ENCODE results near the gene ALDH3A2.

ALDH3A2 gene

DNA sequence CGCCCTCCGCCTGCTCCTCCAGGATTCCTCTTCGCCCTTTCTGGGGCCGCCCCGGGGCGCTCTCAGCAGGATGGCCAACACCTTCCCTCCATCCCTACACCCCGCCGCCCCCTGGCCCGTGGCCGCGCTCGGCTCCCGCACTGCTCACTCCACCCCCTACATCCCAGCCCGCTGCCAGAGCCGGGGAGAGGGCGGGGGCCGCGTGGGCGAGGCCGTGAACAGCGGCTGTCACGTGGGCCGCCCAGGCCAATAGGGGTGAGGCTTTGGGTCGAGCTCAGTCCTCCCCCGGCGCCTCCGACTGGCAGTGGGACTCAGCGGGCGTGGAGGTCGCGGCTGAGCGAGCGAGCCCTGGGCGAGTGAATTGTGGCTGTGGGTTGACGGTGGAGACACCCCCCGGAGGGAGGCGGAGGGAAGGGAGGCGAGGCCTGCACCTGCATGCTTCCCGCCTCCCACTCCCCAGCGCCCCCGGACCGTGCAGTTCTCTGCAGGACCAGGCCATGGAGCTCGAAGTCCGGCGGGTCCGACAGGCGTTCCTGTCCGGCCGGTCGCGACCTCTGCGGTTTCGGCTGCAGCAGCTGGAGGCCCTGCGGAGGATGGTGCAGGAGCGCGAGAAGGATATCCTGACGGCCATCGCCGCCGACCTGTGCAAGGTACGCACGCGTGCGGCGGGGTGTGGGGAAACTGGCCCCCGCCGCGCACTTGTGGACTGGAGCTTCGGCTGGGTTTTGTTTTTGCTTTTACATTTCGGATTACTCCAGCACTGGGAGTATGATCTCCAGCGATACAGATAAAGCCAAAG is at the start of gene ALDH3A2:
Gene ALDH3A2, plus strand, starts transcription at position 277 of the 799 bp plus-strand sequence. Its CDS starts 221 bp downstream, at position 498.
- peak; percentile 95 for DNase-seq (ENCODE audit: low spot score)

DNA sequence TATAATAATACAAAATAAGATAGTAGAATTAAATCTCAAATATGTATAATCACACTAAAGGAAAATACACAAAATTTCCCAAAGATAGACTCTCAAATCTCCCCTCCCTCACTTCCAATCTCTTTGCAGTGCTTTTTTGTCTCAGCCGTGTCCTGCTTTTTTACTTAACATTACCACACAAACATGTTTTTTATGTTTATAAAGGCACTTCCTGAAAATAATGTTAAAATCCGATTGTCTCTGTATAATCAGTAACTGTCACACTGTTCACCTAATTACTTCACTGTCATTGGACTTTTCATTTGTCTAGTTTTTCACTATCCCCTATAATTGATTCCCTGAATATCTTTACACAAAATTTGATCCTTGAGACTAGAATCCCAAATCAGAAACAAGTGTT is 38.2 kb upstream of the ALDH3A2 start:
- DNase-seq (ENCODE audit: low spot score): no peak

DNA sequence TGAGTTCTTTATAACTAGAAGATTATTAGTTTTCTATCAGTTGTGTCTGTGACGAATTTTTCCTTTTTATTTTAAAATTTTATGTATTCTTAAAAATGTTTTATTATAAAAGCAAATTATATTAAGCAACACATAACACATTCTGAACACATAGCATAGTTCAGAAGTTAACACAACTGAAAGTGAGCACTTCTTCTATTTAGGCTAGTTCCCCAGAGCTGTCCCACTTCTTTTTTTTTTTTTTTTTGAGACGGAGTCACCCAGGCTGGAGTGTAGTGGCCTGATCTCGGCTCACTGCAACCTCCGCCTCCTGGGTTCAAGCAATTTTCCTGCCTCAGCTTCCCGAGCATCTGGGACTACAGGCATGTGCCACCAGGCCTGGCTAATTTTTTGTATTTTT is 37.7 kb upstream of the ALDH3A2 start:
- DNase-seq (ENCODE audit: low spot score): no peak

DNA sequence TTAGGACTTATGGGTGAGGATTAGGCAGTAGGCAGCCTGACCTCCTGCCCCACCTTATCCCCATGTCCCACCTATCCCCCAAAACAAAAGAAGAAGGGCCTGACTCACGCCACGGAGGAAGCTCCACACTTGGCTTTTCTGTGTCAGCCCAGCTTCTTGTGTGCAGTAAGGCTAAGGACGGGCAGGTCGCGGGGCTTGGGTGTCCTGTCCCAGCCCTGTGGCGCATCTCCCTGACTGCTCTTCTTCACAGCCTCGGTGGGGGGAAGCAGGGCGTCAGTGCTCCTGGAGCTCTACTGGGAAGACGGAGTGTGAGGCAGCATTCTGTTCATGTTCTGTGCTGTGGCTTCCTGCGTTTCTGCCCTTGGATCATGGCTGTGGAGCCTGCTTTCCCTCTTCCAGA is 34.6 kb upstream of the ALDH3A2 start:
- DNase-seq (ENCODE audit: low spot score): no peak

DNA sequence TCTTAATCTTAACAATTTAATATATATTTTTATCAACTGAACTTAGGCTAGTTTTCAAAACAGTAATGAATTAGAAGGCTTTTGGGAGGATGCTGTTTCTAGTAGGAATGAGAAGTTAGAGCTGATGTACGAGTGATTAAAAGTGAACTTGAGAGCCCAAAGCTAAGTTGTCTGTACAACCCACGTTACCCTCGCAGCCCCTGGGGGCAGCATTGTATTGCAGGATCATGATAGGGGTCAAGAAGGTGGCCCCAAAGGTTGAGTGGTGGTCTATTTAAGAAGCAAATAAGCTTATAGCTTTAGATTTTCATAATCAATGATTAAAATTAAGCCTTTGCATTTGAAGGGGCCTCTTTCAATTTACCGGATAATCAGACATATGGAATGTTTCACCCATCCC is 33.7 kb upstream of the ALDH3A2 start:
- DNase-seq (ENCODE audit: low spot score): no peak

DNA sequence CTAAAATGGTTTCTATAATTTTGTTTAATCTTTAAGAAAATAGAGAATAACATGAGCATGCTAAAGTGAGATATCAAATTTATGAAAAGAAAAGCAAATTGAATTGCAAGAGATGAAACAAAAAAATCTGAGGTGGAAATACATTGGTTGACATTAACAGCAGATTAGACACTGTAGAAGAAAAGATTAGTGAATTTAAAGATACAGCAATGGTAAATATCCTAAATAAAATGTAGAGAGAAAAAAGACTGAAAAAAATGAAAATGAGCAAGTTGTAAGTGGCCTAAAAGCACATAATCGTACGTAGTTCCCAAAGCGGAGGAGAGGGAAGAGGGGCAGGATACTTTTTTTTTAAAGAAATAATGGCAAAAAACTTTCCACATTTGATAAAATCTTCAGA is 30.5 kb upstream of the ALDH3A2 start:
- no peak for DNase-seq (ENCODE audit: low spot score)

DNA sequence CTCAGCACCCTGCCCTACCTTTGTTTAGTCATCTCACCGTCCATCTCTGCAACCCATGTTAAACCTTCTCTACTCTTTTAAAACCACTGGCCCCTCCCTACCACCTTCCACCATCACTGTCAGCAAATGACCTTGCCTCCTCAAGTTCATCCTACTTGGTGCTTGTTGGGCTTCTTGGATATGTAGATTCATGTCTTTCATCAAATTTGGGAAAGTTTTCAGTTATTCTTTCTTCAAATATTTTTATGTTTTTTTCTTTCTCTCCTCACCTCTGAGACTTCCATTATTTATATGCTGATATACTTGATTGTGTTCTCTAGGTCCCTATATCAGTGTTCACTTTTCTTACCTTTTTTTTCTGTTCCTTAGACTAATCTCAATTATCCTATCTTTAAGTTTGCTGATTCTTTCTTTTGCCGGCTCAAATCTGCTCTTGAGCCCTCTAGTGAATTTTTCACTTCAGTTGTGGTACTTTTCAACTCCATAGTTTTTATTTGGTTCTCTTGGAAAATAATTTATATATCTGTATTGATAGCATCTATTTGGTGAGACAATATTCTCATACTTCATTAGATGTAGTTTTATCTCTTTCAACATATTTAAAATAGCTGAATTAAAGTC is 28.7 kb upstream of the ALDH3A2 start:
- no peak for DNase-seq (ENCODE audit: low spot score)

DNA sequence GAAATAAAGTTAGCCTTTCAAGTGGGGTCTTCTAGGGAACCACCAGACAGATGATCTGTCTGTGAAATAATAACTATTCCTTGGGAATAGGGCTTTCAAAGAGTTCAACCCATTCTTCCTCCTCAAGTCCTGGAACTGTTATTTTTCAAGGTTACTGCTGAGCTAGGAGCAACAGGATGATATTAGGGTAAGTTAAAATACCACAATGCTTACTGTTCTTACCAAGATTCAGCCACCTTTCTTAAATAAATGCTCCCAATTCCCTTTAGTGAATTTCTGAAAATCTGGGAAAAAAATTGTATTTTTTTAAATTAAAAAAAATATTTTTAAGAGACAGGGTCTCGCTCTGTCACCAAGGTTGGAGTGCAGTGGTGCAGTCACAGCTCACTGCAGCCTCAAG is 26.9 kb upstream of the ALDH3A2 start:
- no peak for DNase-seq (ENCODE audit: low spot score)

DNA sequence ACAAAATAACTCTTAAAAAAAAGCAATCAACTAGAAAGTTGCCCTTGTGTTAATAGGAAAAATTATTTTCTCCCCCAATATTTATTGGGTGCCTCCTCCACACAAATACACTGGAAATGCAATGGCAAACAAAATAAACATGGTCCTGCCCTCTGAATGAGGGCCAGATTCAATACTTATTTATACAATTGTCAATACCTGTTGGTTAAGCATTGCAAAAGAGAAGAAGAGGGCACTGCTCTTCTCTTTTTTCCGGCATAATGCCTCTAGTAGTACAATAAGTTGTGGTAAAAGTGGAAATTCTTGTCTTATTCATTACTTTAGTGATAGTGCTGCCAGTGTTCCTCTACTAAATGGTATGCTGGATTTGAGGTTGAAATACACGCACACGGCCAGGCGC is 22.5 kb upstream of the ALDH3A2 start:
- no peak for DNase-seq (ENCODE audit: low spot score)

DNA sequence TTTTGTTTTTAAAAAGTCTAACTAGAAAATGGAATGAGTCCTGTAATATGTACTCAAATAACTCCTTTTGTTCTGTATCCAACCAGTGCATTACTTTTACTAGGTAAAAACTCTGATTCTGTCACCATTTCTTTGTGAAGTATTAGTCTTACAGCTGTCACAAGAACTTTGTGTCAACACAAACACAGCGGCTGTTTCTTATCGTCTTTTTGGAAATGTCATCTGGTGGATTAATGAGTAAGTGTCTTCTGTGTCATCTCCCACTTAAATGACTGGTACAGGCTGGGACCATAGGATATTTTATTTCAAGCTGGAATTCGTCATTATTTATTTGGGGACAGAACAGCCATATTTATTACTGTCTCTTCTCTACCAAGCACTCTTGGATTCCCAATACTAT is 19.1 kb upstream of the ALDH3A2 start:
- DNase-seq (ENCODE audit: low spot score): no peak

DNA sequence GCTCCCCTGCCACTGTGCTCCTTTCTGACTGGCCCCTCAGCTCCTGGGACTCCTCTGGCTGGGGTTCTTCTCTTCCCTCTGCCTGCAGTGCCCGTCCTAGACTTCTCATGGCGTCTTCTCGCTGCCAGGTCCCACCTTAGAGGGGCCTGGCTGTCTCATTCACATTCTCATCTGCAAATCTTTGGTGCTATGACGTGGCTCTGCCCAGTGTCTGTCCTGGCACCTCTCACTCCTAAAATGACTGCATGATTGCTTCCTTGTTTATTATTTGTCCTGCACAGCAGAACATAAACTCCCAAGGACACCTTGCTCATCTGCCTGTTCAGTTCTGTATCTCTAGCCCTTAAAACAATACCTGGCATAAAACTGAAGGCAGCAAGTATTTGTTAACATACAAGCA is 18.5 kb upstream of the ALDH3A2 start:
- DNase-seq (ENCODE audit: low spot score): no peak

DNA sequence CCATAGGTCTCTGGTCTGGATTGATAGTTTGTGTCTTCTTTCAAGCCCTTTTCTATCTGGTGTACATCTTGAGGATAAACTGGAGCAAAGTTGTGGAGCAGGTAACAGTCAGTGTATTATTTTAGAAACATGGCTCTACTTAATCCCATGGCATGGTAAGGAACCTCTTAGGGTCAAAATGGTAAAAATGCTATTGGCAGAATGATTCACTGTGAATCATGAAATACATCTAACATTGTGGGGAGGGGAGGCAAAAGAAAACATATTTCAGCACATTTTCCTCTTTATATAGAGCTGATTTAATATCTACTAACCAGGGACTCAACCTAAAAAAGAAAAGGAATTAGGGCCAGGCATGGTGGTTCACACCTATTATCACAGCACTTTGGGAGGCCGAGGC is 17.9 kb upstream of the ALDH3A2 start:
- no peak for DNase-seq (ENCODE audit: low spot score)

DNA sequence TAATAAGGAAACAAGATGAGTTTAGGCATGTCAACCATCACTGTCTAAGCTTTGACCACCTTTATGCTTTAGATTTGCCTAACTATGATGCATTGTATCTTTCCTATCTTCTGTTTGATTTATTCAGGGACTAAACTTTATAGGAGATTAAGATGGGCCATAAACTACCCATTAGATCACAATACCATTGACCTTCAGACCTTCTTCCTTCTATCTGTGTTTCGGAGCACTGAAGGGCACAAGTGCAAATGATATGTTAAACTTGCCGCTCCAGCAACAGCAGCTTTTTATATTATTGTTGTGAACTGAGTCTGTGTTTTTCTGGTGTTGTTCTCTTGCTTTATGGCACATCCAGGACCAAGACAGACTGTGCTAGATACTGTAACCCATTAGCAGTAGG is 16.6 kb upstream of the ALDH3A2 start:
- no peak for DNase-seq (ENCODE audit: low spot score)

DNA sequence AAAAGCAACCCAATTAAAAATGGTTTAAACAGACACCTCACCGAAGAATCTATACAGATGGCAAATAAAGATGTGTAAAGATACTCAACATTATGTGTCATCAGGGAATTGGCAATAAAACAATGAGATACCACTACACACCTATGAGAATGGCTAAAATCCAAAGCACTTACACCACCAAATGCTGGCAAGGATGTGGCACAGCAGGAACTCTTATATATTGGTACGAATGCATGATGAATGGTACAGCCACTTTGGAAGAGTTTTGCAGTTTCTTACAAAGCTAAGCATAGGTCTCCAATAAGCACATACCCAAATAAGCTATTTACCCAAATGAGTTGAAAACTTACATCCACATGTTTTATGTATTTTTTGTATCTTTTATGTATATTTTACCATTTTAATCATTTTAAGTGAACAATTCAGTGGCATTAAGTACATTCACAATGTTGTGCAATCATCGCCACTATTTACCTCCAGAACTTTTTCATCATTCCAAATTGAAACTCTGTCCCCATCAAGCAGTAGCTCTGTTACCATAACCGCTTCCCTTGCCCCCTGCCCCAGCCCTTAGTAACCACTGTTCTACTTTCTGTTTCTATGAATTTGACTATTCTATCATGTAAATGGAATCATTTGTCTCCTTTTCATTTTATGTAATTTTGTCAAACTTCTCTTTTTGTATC is 6.7 kb upstream of the ALDH3A2 start:
- peak; percentile 63 for DNase-seq (ENCODE audit: low spot score)

DNA sequence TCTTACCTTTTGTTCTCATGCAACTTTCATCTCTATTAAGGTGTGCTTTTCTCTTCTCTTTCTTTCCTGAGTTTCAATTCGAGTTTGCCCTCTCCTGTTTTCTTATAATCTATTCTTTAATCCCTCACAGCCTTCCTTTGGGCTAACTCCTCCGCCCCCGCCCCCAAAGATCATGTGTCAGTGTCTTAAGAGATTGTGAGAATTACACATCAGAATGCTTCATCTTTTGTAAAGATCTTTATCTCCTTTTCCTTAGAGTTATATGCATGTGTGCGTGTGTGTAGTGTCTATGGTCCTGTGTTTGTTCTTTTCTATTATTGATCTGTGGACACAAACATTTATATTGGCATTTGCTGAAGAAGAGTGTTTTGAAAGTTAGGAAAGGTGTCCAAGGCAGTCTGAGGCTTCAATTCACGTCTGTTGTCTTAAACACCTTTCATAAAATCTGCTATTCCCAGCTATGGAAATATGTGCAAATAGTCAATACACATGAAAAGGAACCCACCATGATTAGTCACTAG is 6.1 kb upstream of the ALDH3A2 start:
- no peak for DNase-seq (ENCODE audit: low spot score)

DNA sequence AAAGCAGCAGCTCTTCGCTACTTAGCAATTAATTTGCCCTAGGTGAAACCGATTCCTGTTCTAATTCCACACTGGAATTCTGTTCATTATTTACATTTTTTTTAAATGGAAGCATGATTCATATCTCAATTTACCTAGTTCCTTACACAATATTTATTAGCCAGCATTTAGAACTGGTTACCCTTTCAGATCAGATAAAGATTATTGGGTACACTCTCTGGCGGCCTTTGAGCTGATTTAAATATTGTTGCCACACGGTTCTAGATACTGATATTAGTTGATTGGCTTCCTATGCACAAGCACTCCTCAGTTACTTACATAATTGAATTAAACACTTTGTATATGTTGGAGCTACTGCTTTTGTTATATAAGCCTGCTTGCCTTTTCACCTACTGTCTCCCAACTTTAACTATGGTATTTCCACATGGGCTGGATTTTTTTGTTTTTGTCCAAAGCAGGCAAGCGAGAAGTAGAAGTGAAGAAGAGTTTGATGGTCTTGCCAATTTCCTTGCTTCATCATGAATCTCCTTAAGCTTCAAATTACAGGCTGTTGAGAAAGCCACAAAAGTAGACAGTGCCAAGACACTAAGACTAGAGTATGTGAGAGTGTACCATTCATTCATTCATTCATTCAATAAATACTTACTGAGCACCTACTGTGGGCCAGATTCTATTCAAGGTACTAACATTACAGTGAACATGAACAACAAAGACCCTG is 3.9 kb upstream of the ALDH3A2 start:
- DNase-seq (ENCODE audit: low spot score): no peak

DNA sequence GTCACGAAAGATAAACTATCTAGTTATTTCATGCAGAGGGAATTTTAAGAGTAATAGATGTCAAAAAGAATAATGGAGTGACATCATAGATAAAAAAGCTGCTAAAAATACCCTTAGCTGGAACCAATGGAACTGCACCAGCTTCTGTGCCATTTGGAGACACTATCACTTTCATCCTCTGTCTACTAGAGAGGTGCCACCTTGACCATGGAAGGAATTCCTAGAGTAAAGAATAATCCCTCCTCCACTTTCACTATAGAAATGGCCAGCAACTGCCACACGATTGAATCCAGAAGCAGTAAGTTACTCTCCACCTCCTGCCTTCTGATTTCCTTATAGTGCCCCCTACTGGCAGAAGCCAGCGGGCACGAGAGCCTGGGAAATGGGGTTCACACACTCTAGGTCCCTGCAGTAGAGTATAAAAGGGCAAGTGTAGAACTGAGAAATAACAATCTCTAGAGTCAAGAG is 2.8 kb upstream of the ALDH3A2 start:
- no peak for DNase-seq (ENCODE audit: low spot score)

DNA sequence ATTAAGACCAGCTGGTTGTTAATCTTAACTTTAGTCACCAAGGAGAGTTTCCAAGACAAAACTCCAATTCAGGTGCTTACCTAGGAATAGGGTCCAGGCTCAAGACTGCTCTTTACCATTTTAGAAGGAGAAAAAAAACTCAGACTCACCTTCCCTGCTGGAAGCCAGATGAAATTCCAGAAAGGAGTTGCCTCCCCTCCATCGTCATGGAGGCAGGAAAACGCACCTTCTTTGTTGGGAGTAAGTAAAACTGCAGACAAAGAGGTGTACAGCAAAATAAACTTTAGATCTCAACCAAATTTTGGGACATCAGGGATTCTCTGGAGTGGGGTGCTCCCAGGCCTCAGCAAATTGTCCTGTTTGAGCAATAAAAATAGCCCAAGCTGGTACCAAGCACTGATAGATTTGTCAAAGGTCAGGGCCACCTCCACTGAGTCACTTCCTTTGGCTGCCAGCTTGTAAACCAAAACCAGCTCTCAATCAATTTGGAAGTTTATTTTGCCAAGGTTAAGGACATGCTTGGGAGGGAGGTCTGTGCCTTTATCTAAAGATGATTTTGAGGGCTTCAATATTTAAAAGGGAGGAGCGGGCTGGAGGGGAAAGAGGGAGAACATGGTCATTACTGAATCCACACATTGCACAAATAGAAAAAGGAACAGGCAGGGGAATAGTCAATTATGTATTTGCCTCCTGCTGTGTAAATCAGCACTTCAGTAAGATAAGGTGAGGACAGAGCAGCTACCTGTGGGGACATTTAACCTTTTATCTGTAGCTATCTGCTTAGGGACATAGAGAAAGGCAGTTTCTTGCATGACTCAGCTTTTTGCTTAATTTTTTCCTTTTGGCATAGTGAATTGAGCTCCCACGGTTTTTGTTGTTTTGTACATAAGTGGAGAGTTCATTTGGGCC is 1.5 kb upstream of the ALDH3A2 start:
- peak; percentile 68 for DNase-seq (ENCODE audit: low spot score)

DNA sequence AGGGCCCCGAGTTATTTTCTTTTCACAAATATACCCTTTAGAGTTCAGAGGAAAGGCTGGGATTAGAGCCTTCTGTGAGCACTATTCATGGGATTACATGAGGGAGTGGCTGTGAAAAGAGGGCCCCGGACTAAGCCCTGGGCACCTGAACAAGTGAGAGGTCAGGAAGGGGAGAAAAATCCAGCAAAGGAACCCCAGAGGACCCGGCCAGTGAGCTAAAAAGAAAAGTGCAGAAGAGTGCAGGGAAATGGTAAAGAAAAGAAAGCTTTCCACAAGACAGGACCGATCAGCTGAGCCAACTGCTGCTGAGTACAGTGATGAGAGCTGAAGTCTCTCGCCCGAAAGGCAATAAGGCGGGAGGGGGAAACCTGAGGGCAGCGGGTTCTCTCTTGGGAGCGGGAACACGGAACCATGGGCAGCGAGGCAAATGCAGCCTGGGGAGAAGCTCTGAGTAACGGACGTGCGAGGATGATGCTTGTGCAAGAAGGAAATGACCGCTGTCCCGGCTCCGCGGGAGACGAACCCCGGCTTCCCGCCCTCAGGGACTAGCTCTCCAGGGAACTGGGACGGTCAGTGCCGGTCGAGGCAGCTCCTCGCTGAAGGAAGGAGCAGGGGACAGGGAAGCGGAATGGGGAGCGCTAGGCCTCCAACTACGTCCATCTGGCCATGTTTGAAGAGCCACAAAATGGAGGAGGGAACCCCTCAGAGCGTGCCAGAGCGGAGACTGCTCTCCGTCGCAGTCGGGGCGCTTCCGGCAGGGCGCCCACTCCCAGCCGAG is 665 bp upstream of the ALDH3A2 start:
- DNase-seq (ENCODE audit: low spot score): peak; percentile 27

DNA sequence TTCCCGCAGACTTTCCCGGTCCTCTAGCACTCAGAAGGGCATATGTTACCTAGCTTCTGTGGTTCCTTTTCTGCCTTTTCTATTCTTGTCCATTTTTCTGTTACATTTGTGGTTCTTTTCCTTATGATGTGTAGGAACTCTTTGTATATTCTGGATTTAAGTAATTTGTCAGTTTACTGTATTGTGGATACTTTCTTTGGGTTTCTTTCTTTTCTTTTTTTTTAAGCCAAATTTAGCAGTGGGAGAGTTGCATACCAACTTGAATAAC is 657 bp downstream of the ALDH3A2 start:
- DNase-seq (ENCODE audit: low spot score): no peak

DNA sequence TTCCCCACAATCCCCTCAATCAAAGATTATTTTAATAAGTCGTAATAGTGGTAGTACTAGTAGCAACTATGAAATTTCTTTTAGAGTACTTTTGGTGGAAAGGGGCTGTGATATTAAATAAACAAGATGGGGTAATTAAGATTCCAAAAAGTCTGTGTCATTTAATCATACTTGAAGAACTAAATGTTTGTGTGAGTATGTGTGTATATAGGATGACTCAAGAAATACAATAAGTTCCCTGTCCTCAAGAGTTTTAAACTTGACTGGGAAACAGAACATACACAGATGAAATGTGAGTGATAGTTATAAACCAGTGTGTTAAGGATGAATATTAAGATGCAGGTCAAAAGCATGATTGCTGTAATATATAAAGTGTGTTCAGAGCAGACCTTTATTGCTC is 2.3 kb downstream of the ALDH3A2 start:
- DNase-seq (ENCODE audit: low spot score): peak; percentile 22
